Endothelial cell of umbilical vein (primary cell): ENCODE data around the gene PRX. TPM values are rescaled to one million over a fixed set of nuclear protein-coding genes. Genes with fewer than 3 reads are reported as not detected.
A peak's percentile ranks its signal among the peaks of the same experiment; 100 is the strongest.

Experiments used
- BruUV-seq: library from RNA; stranded (reverse); fragments of 400-500 nt; replicated peaks from 2 replicates; lab custom pipeline; 2021; lab: Mats Ljungman, UMichigan
- CTCF ChIA-PET: fragments of 300-600, 350-600 bp; sonication (Branson Sonifier 250); formaldehyde crosslinking; loops from one replicate; lab custom pipeline; 2021; ENCODE audit warnings: antibody characterized with exemption, inconsistent platforms; lab: Charles Lee
- POLR2A ChIA-PET: fragments of 300-600, 350-600 bp; sonication (Branson Sonifier 250); formaldehyde crosslinking; loops from one replicate; lab custom pipeline; 2021; ENCODE audit warnings: antibody characterized with exemption, inconsistent platforms; lab: Charles Lee
- DNase-seq: peaks from one replicate; pipeline ENCODE4 v3.0.0-alpha.2; 2011; ENCODE audit warnings: low read depth, low spot score
- FAIRE-seq: peaks from 2 replicates; lab custom pipeline; 2011; peaks lifted over from hg19 to GRCh38; lab: Jason Lieb, UNC
- H2AFZ ChIP-seq: 2 replicates; pipeline ENCODE4 v1.6.0; 2012; ENCODE audit warnings: low read depth, low read length, control low read depth, inconsistent platforms
- H3K27ac ChIP-seq: 2 replicates; pipeline ENCODE4 v1.5.1; 2011; ENCODE audit warnings: low read depth, mild to moderate bottlenecking, control low read depth, low read length, moderate library complexity; ENCODE audit not compliant: insufficient read depth
- H3K27me3 ChIP-seq, 2 experiments: 2 replicates each; pipeline versions ENCODE4 v1.6.0 to v1.6.1; 2011; ENCODE audit warnings: low read length in 2 of 2, mixed read lengths in 1 of 2; ENCODE audit not compliant: control insufficient read depth in 2 of 2, insufficient read depth in 2 of 2
- H3K36me3 ChIP-seq, 2 experiments: 2 replicates in 1 of 2; 3 replicates in 1 of 2; pipeline ENCODE4 v1.5.1; 2011; ENCODE audit warnings: low read length in 2 of 2, mild to moderate bottlenecking in 1 of 2, moderate library complexity in 1 of 2; ENCODE audit not compliant: control insufficient read depth in 2 of 2, insufficient read depth in 2 of 2; ENCODE audit errors: extremely low read depth in 1 of 2
- H3K4me1 ChIP-seq: 3 replicates; pipeline ENCODE4 v1.5.1; 2011; ENCODE audit warnings: mild to moderate bottlenecking, low read length; ENCODE audit not compliant: control insufficient read depth, insufficient read depth; ENCODE audit errors: extremely low read depth
- H3K4me2 ChIP-seq: 2 replicates; pipeline ENCODE4 v1.6.1; 2011; ENCODE audit warnings: low read length, control low read depth, mixed read lengths; ENCODE audit not compliant: insufficient read depth
- H3K4me3 ChIP-seq, 3 experiments: fragments of 200-600 bp in 1 of 3; sonication (generic), shearing (Covaris generic) in 1 of 3; replicated peaks in 1 of 3; 2 replicates each; pipeline ENCODE4 v1.5.1; 2011 to 2016; ENCODE audit warnings: control low read depth in 3 of 3, low read length in 3 of 3, mild to moderate bottlenecking in 2 of 3, inconsistent platforms in 1 of 3, low read depth in 1 of 3, moderate library complexity in 1 of 3; ENCODE audit not compliant: insufficient read depth in 1 of 3
- H3K79me2 ChIP-seq: 2 replicates; pipeline ENCODE4 v1.6.0; 2012; ENCODE audit warnings: low read length, inconsistent platforms; ENCODE audit not compliant: control insufficient read depth, insufficient read depth
- H3K9ac ChIP-seq: replicated peaks from 2 replicates; pipeline ENCODE3; 2011; ENCODE audit warnings: low read length, control low read depth; ENCODE audit not compliant: insufficient read depth; ENCODE audit errors: extremely low read depth
- H3K9me1 ChIP-seq: replicated peaks from 3 replicates; pipeline ENCODE4 v1.6.0; 2011; ENCODE audit warnings: mild to moderate bottlenecking, low read length; ENCODE audit not compliant: control insufficient read depth, insufficient read depth; ENCODE audit errors: extremely low read depth
- H3K9me3 ChIP-seq: replicated peaks from 2 replicates; pipeline ENCODE4 v1.5.1; 2012; ENCODE audit warnings: low read length, inconsistent platforms; ENCODE audit not compliant: control insufficient read depth, insufficient read depth
- H4K20me1 ChIP-seq: replicated peaks from 2 replicates; pipeline ENCODE3; 2011; ENCODE audit warnings: mild to moderate bottlenecking, low read length; ENCODE audit not compliant: control insufficient read depth, insufficient read depth; ENCODE audit errors: extremely low read depth
- FOS ChIP-seq: IDR thresholded peaks from 2 replicates; pipeline ENCODE4 v1.6.1; 2011; ENCODE audit warnings: mild to moderate bottlenecking, low read length, moderate library complexity, borderline replicate concordance; ENCODE audit not compliant: insufficient read depth
- GATA2 ChIP-seq: IDR thresholded peaks from 2 replicates; pipeline ENCODE4 v1.7.0; 2011; ENCODE audit warnings: low read depth, mild to moderate bottlenecking, moderate library complexity, mixed read lengths, low read length; ENCODE audit not compliant: insufficient read length, insufficient read depth
- JUN ChIP-seq: IDR thresholded peaks from 2 replicates; pipeline ENCODE4 v1.6.1; 2011; ENCODE audit warnings: borderline replicate concordance, low read depth; ENCODE audit not compliant: insufficient read length, insufficient read depth
- POLR2AphosphoS5 ChIP-seq: IDR thresholded peaks from 2 replicates; pipeline ENCODE4 v1.6.1; 2012; ENCODE audit warnings: low read depth, mild to moderate bottlenecking, control low read depth, low read length, moderate library complexity; ENCODE audit not compliant: insufficient read depth
- dilution Hi-C: fragments of 300-500 bp; cut with MboI; formaldehyde crosslinking; loops from one replicate; pipeline ENCODE4 v1.15.0; 2019; ENCODE audit warnings: low sequenced_read_pairs; ENCODE audit not compliant: extremely low pct_ligation_motif_present
- intact Hi-C: fragments of 100-400 bp; cut with micrococcal nuclease; formaldehyde crosslinking; loops from one replicate; pipeline ENCODE4 v1.10.0; 2022
- polyA plus RNA-seq, 4 experiments: library from polyadenylated mRNA; depleted of rRNA in 3 of 4; stranded (reverse) in 3 of 4; unstranded in 1 of 4; fragments of >200 nt; gene quantifications; 2 replicates each; pipeline versions ENCODE4 v1.2.1 to v1.2.3, GENCODE V29; 2011 to 2012; ENCODE audit warnings: missing spikeins in 1 of 4
- total RNA-seq: library from RNA; stranded (reverse); gene quantifications from 2 replicates; pipeline ENCODE4 v1.2.3, GENCODE V29; 2021
- TF ChIP-seq, protein P1 (sequence below), 2 donors: IDR thresholded peaks; 1 replicate in 1 of 2; 2 replicates in 1 of 2; pipeline ENCODE4 v1.5.1; 2011; ENCODE audit warnings: low read length in 2 of 2, mild to moderate bottlenecking in 2 of 2, moderate library complexity in 2 of 2, control low read depth in 1 of 2, inconsistent platforms in 1 of 2, low read depth in 1 of 2; ENCODE audit not compliant: insufficient read depth in 1 of 2; ENCODE audit errors: extremely low read depth in 1 of 2

The PRX gene
- total and polyA plus RNA-seq, 2 donors (not counting 3 experiments of a cell fraction or from before 2014, with no cell fraction given), result 0.80 to 1.3 TPM

DNA sequence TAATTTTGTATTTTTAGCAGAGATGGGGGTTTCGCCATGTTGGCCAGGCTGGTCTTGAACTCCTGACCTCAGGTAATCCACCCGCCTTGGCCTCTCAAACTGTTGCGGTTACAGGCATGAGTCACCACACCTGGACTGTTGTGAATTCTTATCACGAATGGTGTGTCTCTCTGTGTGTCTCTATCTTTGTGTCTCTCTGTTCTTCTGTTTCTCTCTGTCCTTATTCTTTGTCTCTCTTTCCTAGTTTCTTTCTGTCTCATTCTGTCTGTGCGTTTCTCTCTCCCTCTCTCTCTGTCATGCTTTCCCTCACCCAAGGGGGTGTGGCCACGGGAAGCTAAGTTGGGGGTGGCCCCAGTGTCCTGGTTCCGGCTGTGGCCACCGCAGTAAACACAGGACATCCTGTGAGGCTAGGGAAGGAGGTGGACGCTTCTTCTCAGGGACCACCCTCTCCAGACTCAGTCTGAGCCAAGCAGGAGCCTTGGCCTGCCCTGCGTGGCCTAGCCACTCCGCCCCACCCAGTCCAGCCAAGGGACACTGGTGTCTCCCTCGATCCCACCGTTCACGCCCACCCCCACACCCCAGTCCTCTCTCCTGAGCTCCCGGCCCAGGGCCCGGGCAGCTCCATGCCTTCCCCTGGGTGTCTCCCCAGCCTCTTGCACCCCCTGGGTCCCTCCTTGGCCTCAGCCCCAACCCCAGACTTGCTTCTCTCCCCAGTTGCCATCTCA is 3.9 kb upstream of the PRX start:
- Histone ChIP-seq H3K27ac (peak overlapping the region; percentile 13), H3K9me1 (no peaks in the 10 kb centered on the region), H3K4me1 (peaks cover 17% of the 10 kb centered on the region), H3K9me3 (no peaks in the 10 kb centered on the region), H3K4me2 (no peak overlapping the region), H3K27me3 (no peaks in the 10 kb centered on the region), H2AFZ (peak overlapping the region; percentile 90), H3K9ac (peak overlapping the region; percentile 8), H3K4me3 (no peak overlapping the region), H4K20me1 (no peaks in the 10 kb centered on the region), H3K79me2 (no peaks in the 10 kb centered on the region), H3K36me3 (no peaks in the 10 kb centered on the region)
- no TSS peak for BruUV-seq
- FAIRE-seq, result peak; percentile 75
- TF ChIP-seq GATA2 (no peak), POLR2AphosphoS5 (peak; percentile 41), FOS (peak; percentile 17), JUN (peak; percentile 13)
- TF ChIP-seq, protein P1, sequence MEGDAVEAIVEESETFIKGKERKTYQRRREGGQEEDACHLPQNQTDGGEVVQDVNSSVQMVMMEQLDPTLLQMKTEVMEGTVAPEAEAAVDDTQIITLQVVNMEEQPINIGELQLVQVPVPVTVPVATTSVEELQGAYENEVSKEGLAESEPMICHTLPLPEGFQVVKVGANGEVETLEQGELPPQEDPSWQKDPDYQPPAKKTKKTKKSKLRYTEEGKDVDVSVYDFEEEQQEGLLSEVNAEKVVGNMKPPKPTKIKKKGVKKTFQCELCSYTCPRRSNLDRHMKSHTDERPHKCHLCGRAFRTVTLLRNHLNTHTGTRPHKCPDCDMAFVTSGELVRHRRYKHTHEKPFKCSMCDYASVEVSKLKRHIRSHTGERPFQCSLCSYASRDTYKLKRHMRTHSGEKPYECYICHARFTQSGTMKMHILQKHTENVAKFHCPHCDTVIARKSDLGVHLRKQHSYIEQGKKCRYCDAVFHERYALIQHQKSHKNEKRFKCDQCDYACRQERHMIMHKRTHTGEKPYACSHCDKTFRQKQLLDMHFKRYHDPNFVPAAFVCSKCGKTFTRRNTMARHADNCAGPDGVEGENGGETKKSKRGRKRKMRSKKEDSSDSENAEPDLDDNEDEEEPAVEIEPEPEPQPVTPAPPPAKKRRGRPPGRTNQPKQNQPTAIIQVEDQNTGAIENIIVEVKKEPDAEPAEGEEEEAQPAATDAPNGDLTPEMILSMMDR (IDR thresholded peaks at IDR 0.05; ENCODE audit: extremely low read depth in 1 of 2, insufficient read depth in 1 of 2, low read depth in 1 of 2, low read length in 2 of 2), result no peak
- dilution Hi-C loops (no loop called here), intact Hi-C loops (no loop called here)
- ChIA-PET POLR2A (no interaction called here), CTCF (interaction anchor here (0.7 to 1.2 kb wide), 3 partner anchors 11 to 112 kb away, joined by 3 to 6 read pairs (median 3); no protein-coding TSS in a partner anchor)
- no peak for DNase-seq
